Measurements from ENCODE around the gene CRHR2.

Gene CRHR2

GRCh38 chr7:30650421-30650808, 31.8 kb downstream of the CRHR2 start:
- no peak overlapping the region for H3K4me3 ChIP-seq (ENCODE audit: low read depth, low read length)
- DNase-seq (ENCODE audit: low read depth) = no peak
- no peak for TF ChIP-seq CTCF (IDR thresholded peaks at IDR 0.05; ENCODE audit: low read depth, low read length, missing control alignments)

GRCh38 chr7:30649717-30650420, 32.4 kb downstream of the CRHR2 start:
- no peak for TF ChIP-seq CTCF (IDR thresholded peaks at IDR 0.05; ENCODE audit: low read depth, low read length, missing control alignments)
- no peak overlapping the region for H3K4me3 ChIP-seq (ENCODE audit: low read depth, low read length)
- DNase-seq (ENCODE audit: low read depth) = no peak

GRCh38 chr7:30648744-30649540, 33.3 kb downstream of the CRHR2 start:
- no peak overlapping the region for H3K4me3 ChIP-seq (ENCODE audit: low read depth, low read length)
- TF ChIP-seq CTCF (IDR thresholded peaks at IDR 0.05; ENCODE audit: low read depth, low read length, missing control alignments) = no peak
- no peak for DNase-seq (ENCODE audit: low read depth)

- DNase-seq (ENCODE audit: low read depth) = no peak
- no peak for TF ChIP-seq CTCF (IDR thresholded peaks at IDR 0.05; ENCODE audit: low read depth, low read length, missing control alignments)
- H3K4me3 ChIP-seq (ENCODE audit: low read depth, low read length) = no peak overlapping the region
Observed at GRCh38 chr7:30647589-30648364, 34.5 kb downstream of the CRHR2 start.

GRCh38 chr7:30646154-30646553, 36.1 kb downstream of the CRHR2 start:
- no peak overlapping the region for H3K4me3 ChIP-seq (ENCODE audit: low read depth, low read length)
- no peak for TF ChIP-seq CTCF (IDR thresholded peaks at IDR 0.05; ENCODE audit: low read depth, low read length, missing control alignments)
- no peak for DNase-seq (ENCODE audit: low read depth)

GRCh38 chr7:30645661-30646060, 36.6 kb downstream of the CRHR2 start:
- no peak for TF ChIP-seq CTCF (IDR thresholded peaks at IDR 0.05; ENCODE audit: low read depth, low read length, missing control alignments)
- H3K4me3 ChIP-seq (ENCODE audit: low read depth, low read length) = no peak overlapping the region
- DNase-seq (ENCODE audit: low read depth) = no peak
